GM12878 (cell line): ENCODE data around the gene CENPW. TPM values are rescaled to one million over a fixed set of nuclear protein-coding genes. Genes with fewer than 3 reads are reported as not detected.

Experiments
- ATAC-seq: fragments of 200-7000 bp; cut with Tn5 transposase; 3 replicates; pipeline ENCODE4 v1.9.1; 2020; ENCODE audit warnings: mild to moderate bottlenecking, moderate library complexity
- BruUV-seq: library from RNA; stranded (reverse); fragments of 400-500 nt; replicated peaks from 2 replicates; lab custom pipeline; 2021; lab: Mats Ljungman, UMichigan
- CTCF ChIA-PET: fragments of 300-600 bp; sonication (Branson Sonifier 250); formaldehyde crosslinking; extraction: SDS; loops from one replicate; lab custom pipeline; 2021; ENCODE audit warnings: inconsistent platforms; lab: Yijun Ruan, JAX
- POLR2A ChIA-PET: fragments of 350-600 bp; formaldehyde crosslinking; extraction: SDS; loops from one replicate; lab custom pipeline; 2021; ENCODE audit warnings: inconsistent platforms; lab: Charles Lee
- RAD21 ChIA-PET: fragments of 300-600 bp; sonication (Branson Sonifier 250); formaldehyde crosslinking; loops from one replicate; lab custom pipeline; 2023; ENCODE audit warnings: antibody characterized with exemption; ENCODE audit not compliant: unreplicated experiment; lab: Charles Lee
- SMC1A ChIA-PET: fragments of 300-600 bp; sonication (Branson Sonifier 250); formaldehyde crosslinking; loops from one replicate; lab custom pipeline; 2023; ENCODE audit not compliant: unreplicated experiment, uncharacterized antibody; lab: Charles Lee
- DNase-seq: peaks from one replicate; pipeline ENCODE4 v3.0.0-alpha.2; 2011; ENCODE audit warnings: low read depth, low spot score
- FAIRE-seq: peaks from 3 replicates; lab custom pipeline; 2011; peaks lifted over from hg19 to GRCh38; lab: Jason Lieb, UNC
- H2AFZ ChIP-seq: 2 replicates; pipeline ENCODE4 v1.6.0; 2011; ENCODE audit warnings: low read depth, low read length, control low read depth; ENCODE audit not compliant: control insufficient read depth
- H3K27ac ChIP-seq: 2 replicates; pipeline ENCODE4 v1.5.1; 2011; ENCODE audit warnings: control low read depth; ENCODE audit not compliant: control insufficient read depth, insufficient read depth
- H3K27me3 ChIP-seq, 2 experiments: replicated peaks in 1 of 2; 2 replicates each; pipeline versions ENCODE4 v1.6.0 to v1.6.1; 2011; ENCODE audit warnings: low read length in 1 of 2; ENCODE audit not compliant: control insufficient read depth in 2 of 2, insufficient read depth in 2 of 2
- H3K36me3 ChIP-seq, 2 experiments: 2 replicates each; pipeline ENCODE4 v1.5.1; 2011; ENCODE audit warnings: low read length in 1 of 2; ENCODE audit not compliant: control insufficient read depth in 2 of 2, insufficient read depth in 2 of 2
- H3K4me1 ChIP-seq: 2 replicates; pipeline ENCODE4 v1.6.1; 2011; ENCODE audit warnings: mild to moderate bottlenecking, low read length, moderate library complexity, mixed read lengths; ENCODE audit not compliant: control insufficient read depth, insufficient read depth
- H3K4me2 ChIP-seq: 2 replicates; pipeline ENCODE4 v1.6.0; 2011; ENCODE audit warnings: control low read depth; ENCODE audit not compliant: control insufficient read depth, insufficient read depth
- H3K4me3 ChIP-seq: fragments of 200-600 bp; sonication (generic); 2 replicates; pipeline ENCODE4 v1.5.1; 2016
- H3K79me2 ChIP-seq: 2 replicates; pipeline ENCODE4 v1.6.0; 2011; ENCODE audit warnings: low read length; ENCODE audit not compliant: control insufficient read depth, insufficient read depth
- H3K9ac ChIP-seq: 2 replicates; pipeline ENCODE4 v1.8.0; 2011; ENCODE audit warnings: low read length, control low read depth, mixed read lengths; ENCODE audit not compliant: control insufficient read depth, insufficient read depth
- H3K9me3 ChIP-seq: replicated peaks from 3 replicates; pipeline ENCODE4 v1.5.1; 2011; ENCODE audit warnings: mild to moderate bottlenecking, low read length; ENCODE audit not compliant: control insufficient read depth, insufficient read depth
- H4K20me1 ChIP-seq: 2 replicates; pipeline ENCODE4 v1.6.0; 2011; ENCODE audit not compliant: control insufficient read depth, insufficient read depth
- ATF7 ChIP-seq: fragments of 450-650 bp; IDR thresholded peaks from 2 replicates; pipeline ENCODE4 v1.6.1; 2016; ENCODE audit warnings: low read depth, mild to moderate bottlenecking
- BMI1 ChIP-seq: fragments of 450-650 bp; IDR thresholded peaks from 2 replicates; pipeline ENCODE4 v1.6.1; 2016; ENCODE audit warnings: mild to moderate bottlenecking, moderate library complexity, borderline replicate concordance
- CHD4 ChIP-seq: fragments of 200-600 bp; sonication (generic); IDR thresholded peaks from 2 replicates; pipeline ENCODE4 v1.6.1; 2016; ENCODE audit warnings: mild to moderate bottlenecking
- NR2C1 ChIP-seq: fragments of 450-650 bp; IDR thresholded peaks from 2 replicates; pipeline ENCODE4 v1.6.1; 2017; ENCODE audit warnings: antibody characterized with exemption, mild to moderate bottlenecking, moderate library complexity
- PAX8 ChIP-seq: fragments of 450-650 bp; IDR thresholded peaks from 2 replicates; pipeline ENCODE4 v1.6.1; 2017; ENCODE audit warnings: mild to moderate bottlenecking, moderate library complexity
- SMAD1 ChIP-seq: fragments of 450-650 bp; IDR thresholded peaks from 2 replicates; pipeline ENCODE4 v1.6.1; 2018; ENCODE audit warnings: mild to moderate bottlenecking, low read depth; ENCODE audit not compliant: partially characterized antibody
- SMARCA5 ChIP-seq: fragments of 450-650 bp; IDR thresholded peaks from 2 replicates; pipeline ENCODE4 v1.6.1; 2017; ENCODE audit warnings: mild to moderate bottlenecking
- TARDBP ChIP-seq: IDR thresholded peaks from 2 replicates; pipeline ENCODE4 v1.6.1; 2016; ENCODE audit warnings: borderline replicate concordance
- in situ Hi-C: fragments of 300-500 bp; cut with MboI; formaldehyde crosslinking; loops from 9 replicates; pipeline ENCODE4 v1.14.3; 2018; ENCODE audit warnings: mixed read lengths
- intact Hi-C: fragments of 100-400 bp; cut with micrococcal nuclease; formaldehyde crosslinking; loops from one replicate; pipeline ENCODE4 v1.14.2; 2022; ENCODE audit not compliant: unreplicated experiment
- polyA plus RNA-seq, 11 experiments: library from polyadenylated mRNA; depleted of rRNA in 4 of 11; unstranded in 6 of 11; stranded (reverse) in 5 of 11; fragments of >200 nt; fragmentation: Nextera tagmentation in 4 of 11; fragmentation: Illumina TruSeq in 1 of 11; extraction: Ambion mirVana in 4 of 11; extraction: Trizol in 1 of 11; gene quantifications; 1 replicate in 1 of 11; 2 replicates in 10 of 11; pipeline versions ENCODE4 v1.2.1 to v1.2.3, GENCODE V29; 2011 to 2016; ENCODE audit warnings: inconsistent platforms in 2 of 11, missing spikeins in 2 of 11, low read depth in 1 of 11
- total RNA-seq, 4 experiments: library from RNA; depleted of rRNA in 3 of 4; stranded (reverse); fragments of >200 nt in 3 of 4; fragmentation: Illumina TruSeq in 1 of 4; extraction: Trizol in 1 of 4; gene quantifications; 2 replicates each; pipeline versions ENCODE4 v1.2.1 to v1.2.3, GENCODE V29; 2013 to 2021
- TF ChIP-seq, protein P1 (sequence below): IDR thresholded peaks from 2 replicates; pipeline ENCODE4 v1.6.1; 2012; ENCODE audit warnings: mild to moderate bottlenecking, low read depth, low read length
- TF ChIP-seq, protein P2 (sequence below): fragments of 150-350 bp; IDR thresholded peaks from 2 replicates; pipeline ENCODE4 v1.6.1; 2016; ENCODE audit warnings: low read depth, low read length
- TF ChIP-seq, protein P3 (sequence below): IDR thresholded peaks from 2 replicates; pipeline ENCODE4 v1.6.1; 2011; ENCODE audit warnings: mild to moderate bottlenecking, low read depth, low read length, moderate library complexity; ENCODE audit not compliant: insufficient replicate concordance

Gene CENPW
- total and polyA plus RNA-seq, 10 of the 15 experiments (the other 5 are each of a cell fraction or from before 2014, with no cell fraction given), result 27.2 to 283 (median 66.8) TPM

DNA sequence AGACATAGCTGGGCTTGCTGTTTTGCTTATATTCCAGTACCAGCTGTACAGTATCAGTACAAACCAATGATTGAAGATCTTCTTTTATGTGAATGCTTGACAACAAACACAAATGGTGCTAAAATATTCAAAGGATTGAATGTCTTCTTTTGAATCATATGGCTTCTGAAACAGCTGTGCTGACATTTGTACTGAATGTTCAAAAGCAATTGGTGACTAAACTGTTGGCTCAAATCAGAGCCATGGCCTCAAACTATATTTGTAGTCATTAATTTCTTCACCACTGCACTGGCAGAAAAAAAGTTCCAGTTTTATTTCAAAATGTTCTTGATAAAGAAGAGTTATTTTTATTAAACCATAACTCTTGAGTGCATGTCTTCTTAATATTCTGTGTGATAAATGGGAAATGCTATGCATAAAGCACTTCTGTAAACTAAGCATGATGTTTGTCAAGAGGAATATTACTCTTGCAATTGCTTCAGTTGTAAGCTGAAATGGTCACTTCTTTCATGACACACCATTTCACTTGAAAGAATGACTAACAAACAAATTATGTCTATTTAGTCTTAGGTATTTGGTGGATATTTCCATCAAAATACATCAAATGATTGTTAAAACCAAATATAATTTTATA is 45.9 kb upstream of the CENPW start:
- H3K4me1 ChIP-seq, result no peaks in the 10 kb centered on the region

More for the DNA sequence above, 45.9 kb upstream of the CENPW start:
- RAD21 ChIA-PET, result no interaction called here
- Histone ChIP-seq H2AFZ (no peak overlapping the region), H4K20me1 (no peaks in the 10 kb centered on the region), H3K79me2 (no peaks in the 10 kb centered on the region), H3K9me3 (no peaks in the 10 kb centered on the region), H3K27ac (no peak overlapping the region), H3K4me3 (no peak overlapping the region), H3K36me3 (no peaks in the 10 kb centered on the region), H3K4me2 (no peak overlapping the region), H3K9ac (no peak overlapping the region), H3K27me3 (no peaks in the 10 kb centered on the region)
- in situ Hi-C loops, result no loop called here
- BruUV-seq, result no TSS peak
- CTCF ChIA-PET, result no interaction called here
- intact Hi-C loops, result no loop called here
- SMC1A ChIA-PET, result no interaction called here
- DNase-seq, result no peak
- FAIRE-seq, result no peak
- POLR2A ChIA-PET, result no interaction called here
- no peak for ATAC-seq
- TF ChIP-seq ATF7 (no peak), PAX8 (no peak), BMI1 (no peak), NR2C1 (no peak), SMARCA5 (no peak), SMAD1 (no peak), TARDBP (no peak), CHD4 (no peak)
- TF ChIP-seq, protein P1, sequence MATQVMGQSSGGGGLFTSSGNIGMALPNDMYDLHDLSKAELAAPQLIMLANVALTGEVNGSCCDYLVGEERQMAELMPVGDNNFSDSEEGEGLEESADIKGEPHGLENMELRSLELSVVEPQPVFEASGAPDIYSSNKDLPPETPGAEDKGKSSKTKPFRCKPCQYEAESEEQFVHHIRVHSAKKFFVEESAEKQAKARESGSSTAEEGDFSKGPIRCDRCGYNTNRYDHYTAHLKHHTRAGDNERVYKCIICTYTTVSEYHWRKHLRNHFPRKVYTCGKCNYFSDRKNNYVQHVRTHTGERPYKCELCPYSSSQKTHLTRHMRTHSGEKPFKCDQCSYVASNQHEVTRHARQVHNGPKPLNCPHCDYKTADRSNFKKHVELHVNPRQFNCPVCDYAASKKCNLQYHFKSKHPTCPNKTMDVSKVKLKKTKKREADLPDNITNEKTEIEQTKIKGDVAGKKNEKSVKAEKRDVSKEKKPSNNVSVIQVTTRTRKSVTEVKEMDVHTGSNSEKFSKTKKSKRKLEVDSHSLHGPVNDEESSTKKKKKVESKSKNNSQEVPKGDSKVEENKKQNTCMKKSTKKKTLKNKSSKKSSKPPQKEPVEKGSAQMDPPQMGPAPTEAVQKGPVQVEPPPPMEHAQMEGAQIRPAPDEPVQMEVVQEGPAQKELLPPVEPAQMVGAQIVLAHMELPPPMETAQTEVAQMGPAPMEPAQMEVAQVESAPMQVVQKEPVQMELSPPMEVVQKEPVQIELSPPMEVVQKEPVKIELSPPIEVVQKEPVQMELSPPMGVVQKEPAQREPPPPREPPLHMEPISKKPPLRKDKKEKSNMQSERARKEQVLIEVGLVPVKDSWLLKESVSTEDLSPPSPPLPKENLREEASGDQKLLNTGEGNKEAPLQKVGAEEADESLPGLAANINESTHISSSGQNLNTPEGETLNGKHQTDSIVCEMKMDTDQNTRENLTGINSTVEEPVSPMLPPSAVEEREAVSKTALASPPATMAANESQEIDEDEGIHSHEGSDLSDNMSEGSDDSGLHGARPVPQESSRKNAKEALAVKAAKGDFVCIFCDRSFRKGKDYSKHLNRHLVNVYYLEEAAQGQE, result no peak
- TF ChIP-seq, protein P2, sequence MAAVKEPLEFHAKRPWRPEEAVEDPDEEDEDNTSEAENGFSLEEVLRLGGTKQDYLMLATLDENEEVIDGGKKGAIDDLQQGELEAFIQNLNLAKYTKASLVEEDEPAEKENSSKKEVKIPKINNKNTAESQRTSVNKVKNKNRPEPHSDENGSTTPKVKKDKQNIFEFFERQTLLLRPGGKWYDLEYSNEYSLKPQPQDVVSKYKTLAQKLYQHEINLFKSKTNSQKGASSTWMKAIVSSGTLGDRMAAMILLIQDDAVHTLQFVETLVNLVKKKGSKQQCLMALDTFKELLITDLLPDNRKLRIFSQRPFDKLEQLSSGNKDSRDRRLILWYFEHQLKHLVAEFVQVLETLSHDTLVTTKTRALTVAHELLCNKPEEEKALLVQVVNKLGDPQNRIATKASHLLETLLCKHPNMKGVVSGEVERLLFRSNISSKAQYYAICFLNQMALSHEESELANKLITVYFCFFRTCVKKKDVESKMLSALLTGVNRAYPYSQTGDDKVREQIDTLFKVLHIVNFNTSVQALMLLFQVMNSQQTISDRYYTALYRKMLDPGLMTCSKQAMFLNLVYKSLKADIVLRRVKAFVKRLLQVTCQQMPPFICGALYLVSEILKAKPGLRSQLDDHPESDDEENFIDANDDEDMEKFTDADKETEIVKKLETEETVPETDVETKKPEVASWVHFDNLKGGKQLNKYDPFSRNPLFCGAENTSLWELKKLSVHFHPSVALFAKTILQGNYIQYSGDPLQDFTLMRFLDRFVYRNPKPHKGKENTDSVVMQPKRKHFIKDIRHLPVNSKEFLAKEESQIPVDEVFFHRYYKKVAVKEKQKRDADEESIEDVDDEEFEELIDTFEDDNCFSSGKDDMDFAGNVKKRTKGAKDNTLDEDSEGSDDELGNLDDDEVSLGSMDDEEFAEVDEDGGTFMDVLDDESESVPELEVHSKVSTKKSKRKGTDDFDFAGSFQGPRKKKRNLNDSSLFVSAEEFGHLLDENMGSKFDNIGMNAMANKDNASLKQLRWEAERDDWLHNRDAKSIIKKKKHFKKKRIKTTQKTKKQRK, result no peak
- TF ChIP-seq, protein P3, sequence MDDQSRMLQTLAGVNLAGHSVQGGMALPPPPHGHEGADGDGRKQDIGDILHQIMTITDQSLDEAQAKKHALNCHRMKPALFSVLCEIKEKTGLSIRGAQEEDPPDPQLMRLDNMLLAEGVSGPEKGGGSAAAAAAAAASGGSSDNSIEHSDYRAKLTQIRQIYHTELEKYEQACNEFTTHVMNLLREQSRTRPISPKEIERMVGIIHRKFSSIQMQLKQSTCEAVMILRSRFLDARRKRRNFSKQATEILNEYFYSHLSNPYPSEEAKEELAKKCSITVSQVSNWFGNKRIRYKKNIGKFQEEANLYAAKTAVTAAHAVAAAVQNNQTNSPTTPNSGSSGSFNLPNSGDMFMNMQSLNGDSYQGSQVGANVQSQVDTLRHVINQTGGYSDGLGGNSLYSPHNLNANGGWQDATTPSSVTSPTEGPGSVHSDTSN, result no peak
